ENCODE data around the gene ZDHHC12. TPM values are rescaled to one million over a fixed set of nuclear protein-coding genes. Genes with fewer than 3 reads are reported as not detected.
A peak's percentile ranks its signal among the peaks of the same experiment; 100 is the strongest.

The ZDHHC12 gene
- total and polyA plus RNA-seq, 2 of the 8 experiments (the other 6 are each of a cell fraction or from before 2014, with no cell fraction given), result 35.0 to 93.8 TPM

DNA sequence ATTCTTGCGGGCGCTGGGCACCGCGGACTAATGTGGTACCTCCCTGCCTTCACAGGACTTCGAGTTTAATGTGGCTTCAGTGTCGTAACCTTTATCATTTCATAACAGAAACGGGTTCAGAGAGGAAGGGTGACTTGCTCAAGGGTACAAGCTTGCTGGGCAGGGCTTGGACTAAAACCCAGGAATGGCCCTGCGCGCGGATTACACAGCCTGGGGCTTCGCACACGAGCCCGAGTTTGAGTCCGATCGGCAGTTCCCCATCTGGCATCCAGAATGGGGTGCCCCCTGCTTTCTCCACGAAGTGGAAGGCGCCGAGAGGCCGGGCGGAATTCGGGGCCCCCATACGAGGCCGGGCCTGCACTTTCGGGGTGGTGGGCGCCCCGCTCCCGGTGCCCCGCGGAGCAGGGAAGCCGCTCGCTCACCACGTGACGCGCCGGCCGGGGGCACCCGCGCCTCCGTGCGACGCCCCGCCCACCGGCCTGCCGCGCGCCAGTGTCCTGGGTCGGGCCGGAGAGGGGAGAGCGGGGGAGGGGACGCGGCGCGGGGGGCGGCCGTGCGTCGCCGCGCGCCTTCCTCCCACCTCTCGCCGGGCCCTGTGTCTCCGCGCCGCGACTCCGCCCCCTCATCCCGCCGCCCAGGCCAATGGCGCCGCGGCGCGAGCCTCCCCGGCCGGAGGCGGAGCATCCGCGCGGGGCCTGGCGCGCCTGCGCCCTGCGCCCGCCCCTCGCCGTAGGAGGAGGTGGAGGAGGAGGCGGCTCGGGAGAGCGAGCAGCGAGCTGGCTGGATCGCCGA lies 35.2 kb downstream of the ZDHHC12 start, which contains the start of gene SET (continued):
- TF ChIP-seq JUN (IDR thresholded peaks at IDR 0.05; ENCODE audit: low read depth, low read length) (no peak), RAD21 (IDR thresholded peaks at IDR 0.05 in 1 of 2, conservative IDR thresholded peaks at IDR 0.05 in 1 of 2; ENCODE audit: low read depth in 2 of 2, low read length in 2 of 2) (no peak), ZNF274 (IDR thresholded peaks at IDR 0.05; ENCODE audit: borderline replicate concordance, extremely low read depth, low read length) (no peak), HDAC6 (IDR thresholded peaks at IDR 0.05; ENCODE audit: low read depth, low read length) (no peak), POLR2AphosphoS5 (IDR thresholded peaks at IDR 0.05; ENCODE audit: low read depth, low read length) (peak; percentile 88), SIN3A (conservative IDR thresholded peaks at IDR 0.05 in 1 of 2, IDR thresholded peaks at IDR 0.05 in 1 of 2; ENCODE audit: low read depth in 1 of 2, low read length in 2 of 2) (no peak; a peak in 1 of 4 replicates), SIX5 (IDR thresholded peaks at IDR 0.05; ENCODE audit: low read depth, low read length) (no peak), GTF2F1 (IDR thresholded peaks at IDR 0.05; ENCODE audit: borderline replicate concordance, low read depth, low read length) (0 out of 2 replicates have a peak, but pooled peaks have one; percentile 5), RNF2 (IDR thresholded peaks at IDR 0.05; ENCODE audit: borderline replicate concordance, low read depth, low read length, missing control alignments, poor library complexity, severe bottlenecking) (no peak), BRCA1 (IDR thresholded peaks at IDR 0.05; ENCODE audit: low read depth, low read length) (no peak), EGR1 (IDR thresholded peaks at IDR 0.05; ENCODE audit: borderline replicate concordance, low read depth, low read length) (peak; percentile 49; the same call in 1 of the 2 replicates), KDM5A (IDR thresholded peaks at IDR 0.05; ENCODE audit: low read length) (no peak), GABPA (IDR thresholded peaks at IDR 0.05; ENCODE audit: borderline replicate concordance, insufficient read depth, low read length) (no peak), TBP (IDR thresholded peaks at IDR 0.05; ENCODE audit: low read depth, low read length) (peak; percentile 49; the same call in 1 of the 2 replicates), TAF1 (IDR thresholded peaks at IDR 0.05; ENCODE audit: low read depth, low read length) (peak; percentile 81), HDAC2 (IDR thresholded peaks at IDR 0.05; ENCODE audit: borderline replicate concordance in 1 of 2, low read depth in 2 of 2, low read length in 2 of 2) (no peak), ASH2L (IDR thresholded peaks at IDR 0.05; ENCODE audit: low read length) (peak; percentile 73), EZH2 (IDR thresholded peaks at IDR 0.05; ENCODE audit: low read depth, low read length, severe bottlenecking) (no peak), YY1 (IDR thresholded peaks at IDR 0.05; ENCODE audit: low read depth, low read length) (no peak; the same call in 1 of the 2 replicates)
- TF ChIP-seq, protein P1, sequence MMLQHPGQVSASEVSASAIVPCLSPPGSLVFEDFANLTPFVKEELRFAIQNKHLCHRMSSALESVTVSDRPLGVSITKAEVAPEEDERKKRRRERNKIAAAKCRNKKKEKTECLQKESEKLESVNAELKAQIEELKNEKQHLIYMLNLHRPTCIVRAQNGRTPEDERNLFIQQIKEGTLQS (IDR thresholded peaks at IDR 0.05; ENCODE audit: insufficient read depth, low read depth, low read length), result no peak
- TF ChIP-seq, protein P2, sequence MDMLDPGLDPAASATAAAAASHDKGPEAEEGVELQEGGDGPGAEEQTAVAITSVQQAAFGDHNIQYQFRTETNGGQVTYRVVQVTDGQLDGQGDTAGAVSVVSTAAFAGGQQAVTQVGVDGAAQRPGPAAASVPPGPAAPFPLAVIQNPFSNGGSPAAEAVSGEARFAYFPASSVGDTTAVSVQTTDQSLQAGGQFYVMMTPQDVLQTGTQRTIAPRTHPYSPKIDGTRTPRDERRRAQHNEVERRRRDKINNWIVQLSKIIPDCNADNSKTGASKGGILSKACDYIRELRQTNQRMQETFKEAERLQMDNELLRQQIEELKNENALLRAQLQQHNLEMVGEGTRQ (IDR thresholded peaks at IDR 0.05; ENCODE audit: low read length), result peak; percentile 85

Measured in H1 (cell line).